ENCODE measurements around the gene FGL2.
"Not testable (repeated sequence)": the region's sequence is repeated elsewhere in the genome, so short reads cannot be mapped to it uniquely, and the experiment has no call there.

The FGL2 gene

DNA sequence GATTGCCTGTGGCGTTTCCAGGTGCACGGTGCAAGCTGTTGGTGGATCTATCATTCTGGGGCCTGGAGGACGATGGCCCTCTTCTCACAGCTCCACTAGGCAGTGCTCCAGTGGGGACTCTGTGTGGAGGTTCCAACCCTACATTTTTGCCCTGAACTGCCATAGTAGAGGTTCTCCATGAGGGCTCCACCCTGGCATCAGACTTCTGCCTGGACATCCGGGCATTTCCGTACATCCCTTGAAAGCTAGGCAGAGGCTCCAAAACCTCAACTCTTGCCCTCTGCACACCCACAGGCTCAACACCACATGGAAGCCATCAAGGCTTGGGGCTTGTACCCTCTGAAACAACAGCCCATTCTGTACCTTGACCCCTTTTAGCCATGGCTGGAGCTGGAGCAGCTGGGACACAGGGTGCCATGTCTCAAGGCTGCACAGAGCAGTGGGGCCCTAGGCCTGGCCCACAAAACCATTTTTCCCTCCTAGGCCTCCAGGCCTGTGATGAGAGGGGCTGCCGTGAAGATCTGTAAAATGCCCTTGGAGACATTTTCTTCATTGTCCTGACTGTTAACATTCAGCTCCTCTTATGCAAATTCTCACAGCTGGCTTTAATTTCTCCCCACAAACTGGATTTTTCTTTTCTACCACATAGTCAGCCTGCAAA, 10.0 kb upstream of the FGL2 start:
- no peak for DNase-seq (ENCODE audit: low spot score)

- no peak for DNase-seq (ENCODE audit: low spot score)
Observed at GRCh38 chr7:77208416-77208815, 8.8 kb upstream of the FGL2 start.

- no peak for DNase-seq (ENCODE audit: low spot score)
Observed at GRCh38 chr7:77205706-77206105, 6.1 kb upstream of the FGL2 start.

GRCh38 chr7:77202481-77202976, 2.9 kb upstream of the FGL2 start:
- DNase-seq (ENCODE audit: low spot score) = no peak

GRCh38 chr7:77200542-77200941, 923 bp upstream of the FGL2 start:
- no peak for DNase-seq (ENCODE audit: low spot score)

DNA sequence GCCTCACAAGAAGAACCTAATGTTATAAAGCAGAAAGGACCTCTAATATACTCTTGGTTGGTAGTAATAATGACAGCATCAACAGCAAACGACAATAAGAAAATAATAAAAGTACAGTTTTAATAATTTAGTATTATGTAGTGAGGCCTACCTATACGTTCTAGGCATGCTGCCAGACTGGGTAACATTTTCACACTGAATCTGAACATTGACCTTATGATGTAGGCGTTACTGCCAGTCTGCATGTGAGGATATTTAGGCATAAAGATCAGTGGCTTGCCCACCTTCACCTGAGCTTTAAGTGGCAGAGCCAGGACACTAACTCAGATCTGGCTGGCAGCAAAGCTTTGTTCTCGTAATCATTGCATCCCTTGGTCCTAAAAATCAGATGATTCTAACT, 2.5 kb downstream of the FGL2 start:
- no peak for DNase-seq (ENCODE audit: low spot score)

DNA sequence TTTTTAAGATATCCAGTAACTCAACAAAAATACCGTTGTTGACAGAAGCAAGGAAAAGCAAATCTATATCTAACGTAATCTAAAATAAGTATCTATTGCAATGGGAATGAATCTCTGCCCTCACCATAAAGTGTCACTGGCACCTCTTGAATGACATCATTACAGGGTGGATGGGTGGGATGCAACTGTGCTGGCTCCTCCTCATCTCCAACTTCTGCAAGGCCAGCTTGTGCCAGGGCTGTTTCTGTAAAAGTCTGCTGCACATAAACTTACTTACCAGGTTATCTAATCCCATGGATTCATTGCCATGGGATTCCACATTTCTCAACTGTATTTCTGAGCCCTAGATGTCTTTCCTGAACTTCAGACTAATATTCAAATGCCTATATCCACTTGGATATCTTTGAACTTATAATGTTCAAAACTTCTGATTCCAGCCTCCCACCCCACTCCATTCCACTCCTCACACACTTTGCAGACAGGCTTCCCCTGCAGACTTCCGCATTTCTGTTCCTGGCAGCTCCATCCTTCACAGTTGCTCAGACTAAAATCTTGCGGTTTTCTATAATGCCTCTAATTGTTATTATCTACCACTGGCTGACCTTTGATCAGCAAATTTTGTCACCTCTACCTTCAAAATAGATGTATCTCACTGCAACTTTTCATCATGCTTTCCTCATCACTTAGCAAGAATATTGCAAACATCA, 10.7 kb downstream of the FGL2 start:
- DNase-seq (ENCODE audit: low spot score) = no peak

GRCh38 chr7:77185866-77186265, 13.8 kb downstream of the FGL2 start:
- DNase-seq (ENCODE audit: low spot score) = no peak

- no peak for DNase-seq (ENCODE audit: low spot score)
Observed at GRCh38 chr7:77184990-77185389, 14.6 kb downstream of the FGL2 start.

DNA sequence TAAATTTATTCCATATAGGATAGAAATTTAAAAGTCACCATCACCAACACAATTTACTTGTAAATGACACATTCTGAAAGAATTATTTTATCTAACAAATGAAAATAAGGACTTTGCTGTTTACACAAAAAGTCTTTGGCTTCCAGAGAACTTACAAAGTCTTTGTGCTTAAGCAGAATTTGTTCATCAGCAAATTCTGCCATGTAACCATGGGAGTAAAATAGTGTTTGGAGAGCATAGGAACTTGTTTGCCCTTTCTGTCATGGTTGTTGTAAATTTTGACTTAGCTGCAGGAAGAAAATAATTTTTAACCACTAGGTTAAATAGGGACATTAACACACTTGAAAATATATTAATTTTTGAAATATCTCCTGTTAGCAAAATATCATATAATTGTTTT, 15.2 kb downstream of the FGL2 start:
- DNase-seq (ENCODE audit: low spot score) = no peak

DNA sequence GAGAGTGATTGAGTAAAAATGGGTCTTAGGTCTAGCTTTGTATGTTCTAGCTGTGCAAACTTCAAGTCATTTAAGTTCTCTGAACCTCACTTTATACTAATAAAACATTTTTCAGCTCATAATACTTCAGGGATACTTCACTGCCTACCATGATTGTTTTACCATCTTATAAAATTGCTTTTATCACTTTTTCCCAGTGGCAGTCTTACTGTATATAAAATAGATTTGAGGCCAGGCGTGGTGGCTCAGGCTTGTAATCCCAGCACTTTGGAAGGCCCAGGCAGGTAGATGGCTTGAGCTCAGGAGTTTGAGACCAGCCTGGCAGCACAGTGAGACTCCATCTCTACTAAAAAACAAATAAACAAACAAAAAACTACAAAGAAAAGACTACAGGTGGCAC, 17.4 kb downstream of the FGL2 start:
- DNase-seq (ENCODE audit: low spot score) = no peak

GRCh38 chr7:77181734-77182133, 17.9 kb downstream of the FGL2 start:
- DNase-seq (ENCODE audit: low spot score) = no peak

- DNase-seq (ENCODE audit: low spot score) = no peak
Observed at GRCh38 chr7:77181015-77181595, 18.5 kb downstream of the FGL2 start.

DNA sequence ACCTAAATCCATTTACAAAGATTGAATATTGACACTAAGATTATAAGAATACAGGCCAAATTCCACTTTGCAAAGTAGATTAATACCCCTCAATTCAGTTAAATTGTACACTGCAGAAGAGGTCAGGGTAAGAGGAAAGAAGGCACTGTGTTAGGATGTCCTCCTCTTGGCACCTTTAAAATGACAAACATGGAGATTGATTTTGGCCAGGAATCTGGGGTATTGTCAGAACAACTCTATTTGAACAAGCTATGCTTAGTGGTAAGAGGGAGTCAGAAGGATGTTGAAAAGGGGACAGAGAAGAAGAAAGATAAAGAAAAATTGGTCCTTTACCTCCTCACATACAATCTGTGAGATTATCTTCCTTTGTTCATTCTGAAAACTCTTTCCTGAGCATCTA, 21.6 kb downstream of the FGL2 start:
- DNase-seq (ENCODE audit: low spot score) = not testable (repeated sequence)

- not testable (repeated sequence) for DNase-seq (ENCODE audit: low spot score)
Observed at GRCh38 chr7:77177321-77177904, 22.2 kb downstream of the FGL2 start.

DNA sequence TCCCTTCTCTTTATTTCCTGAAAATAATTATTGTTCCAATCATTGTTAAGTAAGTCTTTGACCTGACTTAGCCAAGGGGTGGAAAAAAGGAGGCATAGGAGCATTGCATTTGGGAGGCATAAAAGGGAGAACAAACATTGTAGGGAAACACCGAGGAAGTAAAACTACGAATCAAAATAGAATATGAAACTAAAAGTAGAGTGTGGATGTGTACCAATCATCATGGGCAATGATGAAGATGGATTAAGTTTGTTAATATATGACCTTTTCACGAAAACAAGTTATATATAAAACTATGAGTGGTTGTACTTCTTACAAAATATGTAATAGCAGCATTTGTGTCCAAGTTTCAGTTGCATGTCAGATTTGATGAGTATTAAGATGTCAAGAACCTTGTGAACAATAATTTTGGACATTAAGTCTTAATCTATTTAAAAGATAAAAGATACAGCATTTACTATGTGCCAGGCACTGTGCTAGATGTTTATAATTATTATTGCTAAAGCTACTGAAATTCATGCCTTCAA, 24.3 kb downstream of the FGL2 start:
- not testable (repeated sequence) for DNase-seq (ENCODE audit: low spot score)

- not testable (repeated sequence) for DNase-seq (ENCODE audit: low spot score)
Observed at GRCh38 chr7:77174418-77174817, 25.2 kb downstream of the FGL2 start.

DNA sequence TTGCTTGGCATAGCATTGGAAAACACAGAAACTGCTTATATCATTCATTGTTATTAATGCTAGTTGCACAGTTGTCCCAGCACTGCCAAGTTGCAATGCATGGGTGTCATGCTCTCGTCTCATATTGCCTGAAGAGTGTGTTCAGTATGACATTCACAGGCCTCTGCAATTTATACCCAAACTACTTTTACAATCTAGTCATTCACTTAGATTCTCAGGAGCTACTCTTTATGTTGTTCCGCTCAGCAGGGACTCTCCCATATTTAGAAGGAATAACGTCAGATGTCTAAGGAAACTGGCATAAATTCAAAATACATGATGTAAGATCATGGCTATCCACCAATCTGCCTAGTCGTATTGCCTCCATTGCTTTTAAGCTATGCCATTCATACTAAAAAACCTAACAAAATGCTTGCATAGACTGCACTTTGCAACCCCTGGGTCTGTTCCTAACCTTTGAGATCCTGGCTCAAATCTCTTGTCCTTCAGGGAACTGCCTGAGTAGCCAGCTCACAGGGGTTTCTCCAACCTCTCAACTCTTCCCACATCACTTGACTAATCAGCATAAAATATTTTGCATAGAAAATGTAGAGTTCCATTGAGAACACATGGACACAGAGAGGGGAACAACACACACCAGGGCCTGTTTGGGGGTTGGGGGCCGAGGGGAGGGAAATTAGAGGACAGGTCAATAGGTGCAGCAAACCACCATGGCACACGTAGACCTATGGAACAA, 27.0 kb downstream of the FGL2 start:
- DNase-seq (ENCODE audit: low spot score) = not testable (repeated sequence)

DNA sequence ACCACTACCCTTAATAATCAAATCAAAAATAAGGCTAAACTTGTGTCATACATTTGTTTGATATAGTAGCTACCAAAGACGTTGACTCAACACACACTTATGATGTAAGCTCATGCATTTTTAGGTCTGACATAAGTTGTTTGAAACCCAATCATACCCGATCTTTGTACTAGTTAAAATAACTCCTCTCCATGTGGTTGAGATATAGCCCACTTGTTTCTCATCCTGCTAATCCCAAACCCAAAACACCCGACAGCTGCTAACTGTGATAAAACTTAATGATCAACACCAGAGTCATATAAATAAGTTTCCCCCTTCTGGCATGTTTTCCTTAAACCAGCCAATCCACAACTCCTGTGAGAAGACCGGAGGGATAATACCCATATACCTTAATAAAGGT, 28.5 kb downstream of the FGL2 start:
- DNase-seq (ENCODE audit: low spot score) = not testable (repeated sequence)

GRCh38 chr7:77157446-77157845, 42.2 kb downstream of the FGL2 start:
- DNase-seq (ENCODE audit: low spot score) = no peak

GRCh38 chr7:77157034-77157433, 42.6 kb downstream of the FGL2 start:
- not testable (repeated sequence) for DNase-seq (ENCODE audit: low spot score)

Measured in D341Med (cell line).